GM12872 (cell line): Measurements from ENCODE around the gene DES.

Experiments used
- TF ChIP-seq, protein P1 (sequence below): IDR thresholded peaks from 3 replicates; pipeline ENCODE4 v1.5.1; 2011; ENCODE audit warnings: low read depth, mild to moderate bottlenecking, low read length, moderate library complexity; ENCODE audit not compliant: insufficient read depth

Gene DES

DNA sequence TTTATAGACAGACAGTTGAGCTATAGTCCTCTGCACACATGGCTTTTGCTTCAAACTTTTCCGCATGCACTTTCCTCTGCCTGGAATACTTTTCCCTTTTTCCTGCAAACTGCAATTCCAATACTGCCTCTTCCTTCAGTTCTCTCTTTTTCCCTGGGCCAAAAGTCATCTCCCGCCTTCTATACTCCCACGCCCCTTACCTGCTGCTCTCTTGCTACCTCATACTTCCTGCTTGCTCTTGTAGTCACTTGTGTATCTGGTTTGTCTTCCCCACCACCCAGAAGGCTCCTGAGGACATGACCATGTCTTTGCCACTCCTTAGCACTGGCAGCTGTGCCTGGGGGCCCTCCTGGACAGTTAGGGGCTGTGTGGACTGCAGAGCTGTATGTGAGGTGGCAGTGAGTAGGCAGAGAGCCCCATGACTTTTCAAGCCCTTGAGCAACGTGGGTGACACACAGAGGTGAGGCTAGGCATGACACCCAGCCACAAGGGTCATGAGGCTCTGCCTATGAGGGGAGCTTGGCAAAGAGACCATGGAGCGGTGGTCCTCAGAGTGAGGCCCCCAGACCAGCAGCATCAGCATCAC, 39.7 kb downstream of the DES start:
- TF ChIP-seq, protein P1, sequence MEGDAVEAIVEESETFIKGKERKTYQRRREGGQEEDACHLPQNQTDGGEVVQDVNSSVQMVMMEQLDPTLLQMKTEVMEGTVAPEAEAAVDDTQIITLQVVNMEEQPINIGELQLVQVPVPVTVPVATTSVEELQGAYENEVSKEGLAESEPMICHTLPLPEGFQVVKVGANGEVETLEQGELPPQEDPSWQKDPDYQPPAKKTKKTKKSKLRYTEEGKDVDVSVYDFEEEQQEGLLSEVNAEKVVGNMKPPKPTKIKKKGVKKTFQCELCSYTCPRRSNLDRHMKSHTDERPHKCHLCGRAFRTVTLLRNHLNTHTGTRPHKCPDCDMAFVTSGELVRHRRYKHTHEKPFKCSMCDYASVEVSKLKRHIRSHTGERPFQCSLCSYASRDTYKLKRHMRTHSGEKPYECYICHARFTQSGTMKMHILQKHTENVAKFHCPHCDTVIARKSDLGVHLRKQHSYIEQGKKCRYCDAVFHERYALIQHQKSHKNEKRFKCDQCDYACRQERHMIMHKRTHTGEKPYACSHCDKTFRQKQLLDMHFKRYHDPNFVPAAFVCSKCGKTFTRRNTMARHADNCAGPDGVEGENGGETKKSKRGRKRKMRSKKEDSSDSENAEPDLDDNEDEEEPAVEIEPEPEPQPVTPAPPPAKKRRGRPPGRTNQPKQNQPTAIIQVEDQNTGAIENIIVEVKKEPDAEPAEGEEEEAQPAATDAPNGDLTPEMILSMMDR, result peak; percentile 50

DNA sequence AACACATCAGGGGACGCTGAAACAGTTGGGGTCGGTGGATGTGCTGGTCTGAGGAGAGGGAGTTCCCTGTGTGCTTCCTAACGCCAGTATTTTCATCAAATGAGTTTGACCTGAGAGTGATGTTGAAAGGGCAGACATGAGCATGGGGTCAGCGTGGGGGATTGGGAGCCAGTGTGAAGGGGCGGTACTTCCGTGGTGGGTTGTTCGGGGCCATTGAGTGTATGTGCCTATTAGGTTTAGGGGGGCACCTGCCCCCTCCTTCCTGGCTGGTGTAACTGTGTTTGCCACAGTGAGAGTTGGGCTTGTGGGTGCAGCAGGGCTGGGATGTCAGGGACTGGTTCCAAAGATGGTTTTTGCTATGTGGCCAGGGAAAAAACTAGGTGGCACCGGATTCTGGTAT, 40.8 kb downstream of the DES start:
- TF ChIP-seq, protein P1, result no peak

DNA sequence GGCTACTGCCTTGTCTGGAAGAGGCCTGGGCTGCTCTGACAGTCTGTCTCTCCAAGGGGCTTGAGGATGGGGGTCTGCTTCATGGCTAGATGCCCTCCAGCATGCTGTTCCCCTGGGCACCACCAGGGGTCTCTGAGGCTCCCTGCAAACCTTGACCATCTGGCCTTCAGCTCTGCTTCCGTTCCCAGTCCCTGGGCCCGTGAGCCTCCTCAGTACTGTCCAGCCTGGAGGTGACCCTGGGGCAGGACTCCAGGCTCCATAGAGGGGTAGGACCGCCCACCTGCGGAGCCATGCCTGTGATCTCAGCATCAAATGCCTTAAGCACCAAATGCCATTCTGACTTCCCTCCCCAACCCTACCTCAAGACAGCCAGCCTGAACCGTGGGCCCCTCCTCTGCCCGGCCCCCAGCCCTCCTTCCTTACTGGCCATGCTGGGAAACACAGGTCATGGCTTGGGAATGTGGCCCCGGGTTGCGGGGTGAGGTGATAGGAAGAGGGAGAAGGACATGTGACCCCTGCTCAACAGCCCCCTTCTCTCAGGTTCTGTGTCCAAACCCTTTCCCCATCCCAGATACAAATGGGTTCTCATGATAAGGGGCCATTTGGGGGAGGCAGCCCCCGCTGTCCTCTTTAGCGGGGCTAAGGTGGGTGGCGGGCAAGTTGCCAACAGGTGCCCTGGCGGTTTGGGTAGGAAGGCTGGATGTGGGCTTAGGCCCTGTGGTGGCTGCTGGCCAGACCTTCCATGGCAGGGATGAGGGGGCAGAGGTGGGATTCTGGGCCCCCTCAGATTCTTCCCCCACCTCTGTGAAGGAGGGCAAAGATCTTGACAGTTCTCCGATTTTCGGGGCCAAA, 41.5 kb downstream of the DES start:
- TF ChIP-seq, protein P1, result peak; percentile 99

DNA sequence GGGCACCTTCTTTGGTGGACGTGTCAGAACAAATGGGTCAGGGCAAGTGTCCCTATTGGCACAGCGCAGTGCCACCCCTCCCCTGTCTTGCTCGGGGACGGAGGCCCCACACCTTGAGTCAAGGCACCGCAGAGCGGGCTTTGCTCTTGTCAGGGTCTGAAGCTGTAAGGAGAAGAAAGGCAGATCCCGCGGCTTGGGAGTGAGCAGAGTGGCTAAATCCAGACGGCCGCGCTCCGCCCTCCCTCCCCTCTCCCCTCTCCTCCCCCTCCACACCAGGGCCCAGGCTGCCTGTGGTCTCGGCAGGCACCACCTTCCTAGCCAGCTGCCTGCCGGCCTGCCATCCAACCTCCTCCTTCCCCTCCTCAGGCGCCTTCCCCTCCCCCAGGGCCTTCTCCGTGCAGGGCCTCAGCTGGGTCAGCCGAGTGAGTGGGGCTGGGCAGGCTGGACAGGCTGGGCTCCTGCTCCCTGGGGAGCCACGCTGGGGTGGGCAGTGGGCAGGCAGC, 42.3 kb downstream of the DES start:
- TF ChIP-seq, protein P1, result no peak

DNA sequence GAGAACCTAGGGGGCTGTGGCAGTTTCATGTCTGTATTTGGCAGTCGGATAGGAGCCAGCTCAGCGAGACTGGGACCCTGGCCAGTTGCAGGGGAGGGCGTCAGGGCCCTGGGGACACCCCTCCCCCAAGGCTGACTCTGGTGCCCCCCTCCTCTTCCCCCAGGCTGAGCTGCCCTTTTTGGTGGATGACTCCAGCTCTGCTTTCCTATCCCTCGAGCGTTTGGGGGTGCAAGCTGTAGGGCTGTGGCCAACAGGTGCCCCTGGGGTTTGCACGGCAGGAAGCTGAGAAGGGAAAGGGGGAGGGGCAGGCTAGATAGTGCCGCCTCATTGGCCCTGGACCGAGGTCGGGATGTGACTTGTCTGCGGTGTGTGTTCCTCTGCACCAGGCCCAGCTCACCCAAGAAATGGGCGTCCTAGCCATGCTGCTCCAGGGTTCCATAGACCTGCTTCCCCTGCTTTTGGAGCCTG, 42.9 kb downstream of the DES start:
- TF ChIP-seq, protein P1, result no peak

DNA sequence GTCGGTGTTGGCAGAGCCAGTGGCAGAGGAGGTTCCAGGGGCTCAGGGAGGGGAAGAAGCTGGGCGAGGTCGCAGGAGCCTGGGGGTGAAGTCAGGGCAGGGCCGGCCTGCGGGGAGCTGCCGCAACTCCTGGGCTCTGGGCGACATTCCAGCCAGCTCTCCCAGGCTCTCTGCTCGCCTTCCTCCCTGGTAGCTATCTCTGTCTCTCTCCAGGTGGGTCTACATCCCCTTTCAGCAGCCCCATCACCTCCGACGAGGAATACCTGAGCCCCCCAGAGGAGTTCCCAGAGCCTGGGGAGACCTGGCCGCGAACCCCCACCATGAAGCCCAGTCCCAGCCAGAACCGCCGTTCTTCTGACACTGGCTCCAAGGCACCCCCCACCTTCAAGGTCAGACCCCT, 43.5 kb downstream of the DES start:
- TF ChIP-seq, protein P1, result no peak

DNA sequence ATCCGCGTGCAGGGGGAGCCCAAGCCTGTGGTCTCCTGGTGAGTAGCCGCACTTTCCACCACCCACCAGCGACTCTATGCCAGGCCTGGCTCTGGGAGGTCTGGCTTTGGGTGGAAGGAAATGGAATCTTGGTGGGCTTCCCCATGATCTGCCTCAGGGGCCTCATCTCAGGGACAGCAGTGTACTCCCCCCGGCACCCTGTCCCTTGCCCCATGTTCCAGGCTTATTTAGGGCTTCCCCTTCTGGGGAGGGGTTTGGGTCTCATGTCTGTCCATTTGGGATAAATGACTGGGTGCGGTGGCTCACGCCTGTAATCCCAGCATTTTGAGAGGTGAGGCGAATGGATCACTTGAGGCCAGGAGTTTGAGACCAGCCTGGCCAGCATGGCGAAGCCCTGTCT, 44.2 kb downstream of the DES start:
- TF ChIP-seq, protein P1, result no peak
